ENCODE measurements around the gene PCSK5. TPM values are rescaled to one million over a fixed set of nuclear protein-coding genes. Genes with fewer than 3 reads are reported as not detected.

Gene PCSK5
- total RNA-seq, 4 donors from 2014 or later: 22.0 to 37.4 (median 27.8) TPM

DNA sequence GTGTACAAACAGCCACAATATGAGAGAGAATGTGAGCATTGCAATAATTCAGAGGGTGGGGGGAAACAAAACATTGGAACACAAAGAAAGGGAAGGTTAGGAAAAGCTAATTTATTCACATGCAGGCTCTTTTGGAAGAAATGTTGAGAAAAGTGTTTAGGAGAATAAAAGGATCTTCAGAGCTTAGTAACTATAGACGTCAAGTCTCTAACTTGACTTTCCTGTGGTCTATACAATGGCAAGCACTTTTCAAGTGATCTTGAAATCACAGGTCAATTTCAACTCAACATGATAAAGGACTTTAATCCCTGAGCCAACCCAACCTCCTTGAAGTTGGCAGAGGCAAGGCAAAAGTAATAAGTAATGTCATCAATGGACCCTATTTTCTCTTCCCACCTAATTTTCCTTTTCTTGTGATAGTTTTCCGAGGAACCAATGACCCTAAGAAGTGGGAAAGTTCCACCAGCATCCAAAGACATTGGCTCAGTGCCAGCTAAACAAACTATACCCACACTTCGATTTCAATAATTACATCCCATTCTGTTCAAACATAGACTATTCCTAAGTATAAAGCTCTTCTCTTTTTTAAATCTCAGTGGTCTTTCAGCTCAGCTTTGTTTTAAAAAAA lies 480.0 kb downstream of the PCSK5 start:
- Histone ChIP-seq H3K9me3 (no peaks in the 10 kb centered on the region), H3K36me3 (no peaks in the 10 kb centered on the region), H3K4me1 (peaks cover 26 to 45% (median 41%) of the 10 kb centered on the region in 4 donors), H3K27me3 (no peaks in the 10 kb centered on the region), H3K4me3 (no peak overlapping the region), H3K27ac (replicated peaks in 1 of 4) (no peak overlapping the region)
- intact Hi-C loops (cut with DNase I): no loop called here
- no peak for DNase-seq (ENCODE audit: extremely low spot score)
- WGBS: 93% methylated on average over 3 of the region's 3 CpGs
- TF ChIP-seq EP300 (IDR thresholded peaks at IDR 0.05): no peak
- TF ChIP-seq POLR2A (IDR thresholded peaks at IDR 0.05; ENCODE audit: low read depth): no peak
- TF ChIP-seq, protein P1, sequence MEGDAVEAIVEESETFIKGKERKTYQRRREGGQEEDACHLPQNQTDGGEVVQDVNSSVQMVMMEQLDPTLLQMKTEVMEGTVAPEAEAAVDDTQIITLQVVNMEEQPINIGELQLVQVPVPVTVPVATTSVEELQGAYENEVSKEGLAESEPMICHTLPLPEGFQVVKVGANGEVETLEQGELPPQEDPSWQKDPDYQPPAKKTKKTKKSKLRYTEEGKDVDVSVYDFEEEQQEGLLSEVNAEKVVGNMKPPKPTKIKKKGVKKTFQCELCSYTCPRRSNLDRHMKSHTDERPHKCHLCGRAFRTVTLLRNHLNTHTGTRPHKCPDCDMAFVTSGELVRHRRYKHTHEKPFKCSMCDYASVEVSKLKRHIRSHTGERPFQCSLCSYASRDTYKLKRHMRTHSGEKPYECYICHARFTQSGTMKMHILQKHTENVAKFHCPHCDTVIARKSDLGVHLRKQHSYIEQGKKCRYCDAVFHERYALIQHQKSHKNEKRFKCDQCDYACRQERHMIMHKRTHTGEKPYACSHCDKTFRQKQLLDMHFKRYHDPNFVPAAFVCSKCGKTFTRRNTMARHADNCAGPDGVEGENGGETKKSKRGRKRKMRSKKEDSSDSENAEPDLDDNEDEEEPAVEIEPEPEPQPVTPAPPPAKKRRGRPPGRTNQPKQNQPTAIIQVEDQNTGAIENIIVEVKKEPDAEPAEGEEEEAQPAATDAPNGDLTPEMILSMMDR (IDR thresholded peaks at IDR 0.05): no peak
- no peak for TF ChIP-seq POLR2AphosphoS5 (IDR thresholded peaks at IDR 0.05)

DNA sequence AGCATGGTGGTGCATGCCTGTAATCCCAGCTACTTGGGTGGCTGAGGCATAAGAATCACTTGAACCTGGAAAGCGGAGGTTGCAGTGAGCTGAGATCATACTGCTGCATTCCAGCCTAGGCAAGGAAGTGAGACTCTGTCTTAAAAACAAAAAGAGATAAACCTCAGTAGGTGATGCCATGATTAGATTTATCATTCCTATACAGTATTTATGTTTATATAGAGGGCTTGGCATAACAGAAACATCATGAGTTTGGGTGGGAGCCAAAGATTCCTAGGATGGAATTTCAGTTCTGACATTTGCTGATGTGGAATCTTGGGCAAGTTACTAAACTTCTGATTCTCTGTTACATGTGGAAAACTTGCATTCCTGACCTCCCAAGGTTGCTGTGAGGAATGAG lies 481.4 kb downstream of the PCSK5 start:
- TF ChIP-seq POLR2AphosphoS5 (IDR thresholded peaks at IDR 0.05): no peak
- TF ChIP-seq, protein P1 (IDR thresholded peaks at IDR 0.05): no peak
- no peak for TF ChIP-seq POLR2A (IDR thresholded peaks at IDR 0.05; ENCODE audit: low read depth)
- TF ChIP-seq EP300 (IDR thresholded peaks at IDR 0.05): no peak
- 69% methylated on average over 1 of the region's 1 CpG for WGBS
- intact Hi-C loops (cut with DNase I): no loop called here
- H3K4me1 ChIP-seq: peaks cover 29 to 50% (median 45%) of the 10 kb centered on the region in 4 donors
- no peak for DNase-seq (ENCODE audit: extremely low spot score)
- no peaks in the 10 kb centered on the region for H3K9me3 ChIP-seq
- H3K27me3 ChIP-seq: no peaks in the 10 kb centered on the region
- H3K27ac ChIP-seq (replicated peaks in 1 of 4): peak overlapping the region in 2 of 4 donors; percentile 1 to 62
- no peak overlapping the region for H3K4me3 ChIP-seq
- no peaks in the 10 kb centered on the region for H3K36me3 ChIP-seq

DNA sequence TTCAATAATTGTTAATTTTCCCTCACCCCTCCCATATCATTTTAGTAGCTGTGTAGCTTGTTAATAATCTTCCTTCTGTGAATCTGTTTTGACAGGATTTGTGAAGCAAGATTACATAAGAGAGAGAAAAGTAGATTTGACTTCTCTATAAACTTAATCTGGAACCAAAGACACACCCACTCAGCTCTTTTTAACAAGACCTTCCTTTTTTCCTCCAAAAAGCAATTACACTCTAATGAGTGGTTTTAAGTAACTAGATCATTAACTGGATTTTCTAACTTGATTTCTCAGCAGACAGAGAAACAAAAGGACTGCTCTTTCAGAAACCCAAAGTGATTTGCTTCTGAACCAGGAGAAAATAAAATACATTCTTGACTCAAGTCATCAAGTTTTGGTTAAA lies 481.9 kb downstream of the PCSK5 start:
- DNase-seq (ENCODE audit: extremely low spot score): no peak
- no peaks in the 10 kb centered on the region for H3K27me3 ChIP-seq
- TF ChIP-seq POLR2A (IDR thresholded peaks at IDR 0.05; ENCODE audit: low read depth) (no peak), EP300 (IDR thresholded peaks at IDR 0.05) (no peak), POLR2AphosphoS5 (IDR thresholded peaks at IDR 0.05) (no peak)
- TF ChIP-seq, protein P1 (IDR thresholded peaks at IDR 0.05): no peak
- H3K4me1 ChIP-seq: peaks cover 29 to 50% (median 45%) of the 10 kb centered on the region in 4 donors
- no peaks in the 10 kb centered on the region for H3K9me3 ChIP-seq
- H3K4me3 ChIP-seq: no peak overlapping the region
- H3K36me3 ChIP-seq: no peaks in the 10 kb centered on the region
- intact Hi-C loops (cut with DNase I): no loop called here
- peak overlapping the region; percentile 1 to 62 (median 44) for H3K27ac ChIP-seq (replicated peaks in 1 of 4)

DNA sequence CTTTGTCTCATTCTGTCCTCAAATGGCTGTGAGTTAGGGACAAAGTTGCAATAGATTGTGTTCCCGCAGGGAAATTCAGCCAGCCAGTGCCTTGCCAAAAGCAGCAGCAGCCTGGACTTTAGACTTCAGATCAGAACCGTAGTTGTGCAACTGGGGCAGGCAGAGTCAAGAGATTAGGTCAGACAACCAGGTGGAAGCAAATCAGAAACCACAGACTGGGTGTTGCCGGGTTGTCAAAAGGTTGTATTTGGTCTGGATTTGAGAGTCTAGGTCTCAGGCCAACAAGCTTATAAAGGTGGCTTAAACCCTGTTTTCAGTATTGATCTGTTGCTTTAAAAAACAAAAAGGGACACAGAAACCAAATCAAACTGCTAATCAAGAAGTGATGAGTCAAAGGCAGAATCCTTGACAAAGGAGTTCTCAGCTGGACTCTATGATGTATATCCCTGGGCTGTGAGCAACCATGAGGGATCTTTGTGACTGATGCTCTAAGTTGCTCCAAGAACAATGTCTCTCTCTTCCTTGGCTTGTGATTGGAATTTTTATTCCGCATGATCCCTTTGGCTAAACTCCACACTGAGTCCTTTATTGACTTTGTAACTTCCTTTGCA lies 482.8 kb downstream of the PCSK5 start:
- intact Hi-C loops (cut with DNase I): no loop called here
- 49% methylated on average over 3 of the region's 4 CpGs for WGBS
- TF ChIP-seq, protein P1 (IDR thresholded peaks at IDR 0.05): no peak
- TF ChIP-seq POLR2A (IDR thresholded peaks at IDR 0.05; ENCODE audit: low read depth) (no peak), POLR2AphosphoS5 (IDR thresholded peaks at IDR 0.05) (peak in 1 of 2 donors; percentile 32), EP300 (IDR thresholded peaks at IDR 0.05) (no peak)
- no peaks in the 10 kb centered on the region for H3K27me3 ChIP-seq
- H3K4me1 ChIP-seq: peaks cover 29 to 50% (median 45%) of the 10 kb centered on the region in 4 donors
- no peak overlapping the region for H3K4me3 ChIP-seq
- H3K9me3 ChIP-seq: no peaks in the 10 kb centered on the region
- no peaks in the 10 kb centered on the region for H3K36me3 ChIP-seq
- DNase-seq (ENCODE audit: extremely low spot score): no peak
- peak overlapping the region; percentile 1 to 62 (median 44) for H3K27ac ChIP-seq (replicated peaks in 1 of 4)
